ENCODE data around the gene HS6ST3. TPM values are rescaled to one million over a fixed set of nuclear protein-coding genes. Genes with fewer than 3 reads are reported as not detected.

HS6ST3 gene
- total RNA-seq, 1 experiment from 2014 or later = 0.11 TPM

DNA sequence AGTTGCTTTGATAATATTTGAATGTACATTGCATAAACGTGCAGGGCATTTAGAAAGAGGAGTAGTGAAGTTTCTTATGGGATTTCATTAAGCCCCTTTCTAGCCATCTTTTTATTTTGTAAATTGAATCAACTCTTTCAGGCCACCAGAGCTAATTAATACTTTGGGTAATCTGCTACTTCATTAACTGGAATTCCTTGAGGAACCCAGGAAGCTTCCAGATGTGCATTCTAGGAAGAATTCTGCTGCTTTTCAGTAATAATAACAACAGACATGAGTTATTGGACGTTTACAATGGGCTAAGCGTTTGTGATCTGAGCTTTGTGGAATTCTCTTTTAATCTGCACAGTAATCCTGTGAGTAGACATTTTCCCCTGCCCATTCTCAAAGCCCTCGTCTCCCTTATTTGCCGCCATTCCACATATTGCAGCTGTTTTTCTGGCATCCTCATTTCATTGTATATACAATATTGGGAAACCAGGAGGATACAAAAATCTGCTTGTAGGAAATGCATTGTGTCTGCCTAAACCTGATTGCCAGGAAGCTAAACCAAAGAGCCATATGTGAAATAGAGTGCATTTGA lies 103.9 kb downstream of the HS6ST3 start:
- no peak overlapping the region for H3K27ac ChIP-seq (ENCODE audit: low read length)
- ChIA-PET POLR2A (ENCODE audit: unreplicated experiment) (no interaction called here), CTCF (no interaction called here)
- H3K79me2 ChIP-seq (ENCODE audit: low read length) = no peaks in the 10 kb centered on the region
- H3K4me1 ChIP-seq (ENCODE audit: insufficient read depth, low read length) = no peaks in the 10 kb centered on the region
- no peaks in the 10 kb centered on the region for H3K9me3 ChIP-seq (ENCODE audit: low read length)
- no TSS peak for BruUV-seq (replicated peaks)
- H3K27me3 ChIP-seq (ENCODE audit: low read length) = peaks cover 20% of the 10 kb centered on the region
- ATAC-seq = no peak
- H3K9me2 ChIP-seq (replicated peaks; ENCODE audit: low read length) = no peaks in the 10 kb centered on the region
- no peak overlapping the region for H3K4me3 ChIP-seq (ENCODE audit: low read length)
- H3K9ac ChIP-seq (ENCODE audit: low read length) = no peak overlapping the region
- TF ChIP-seq, protein P1, sequence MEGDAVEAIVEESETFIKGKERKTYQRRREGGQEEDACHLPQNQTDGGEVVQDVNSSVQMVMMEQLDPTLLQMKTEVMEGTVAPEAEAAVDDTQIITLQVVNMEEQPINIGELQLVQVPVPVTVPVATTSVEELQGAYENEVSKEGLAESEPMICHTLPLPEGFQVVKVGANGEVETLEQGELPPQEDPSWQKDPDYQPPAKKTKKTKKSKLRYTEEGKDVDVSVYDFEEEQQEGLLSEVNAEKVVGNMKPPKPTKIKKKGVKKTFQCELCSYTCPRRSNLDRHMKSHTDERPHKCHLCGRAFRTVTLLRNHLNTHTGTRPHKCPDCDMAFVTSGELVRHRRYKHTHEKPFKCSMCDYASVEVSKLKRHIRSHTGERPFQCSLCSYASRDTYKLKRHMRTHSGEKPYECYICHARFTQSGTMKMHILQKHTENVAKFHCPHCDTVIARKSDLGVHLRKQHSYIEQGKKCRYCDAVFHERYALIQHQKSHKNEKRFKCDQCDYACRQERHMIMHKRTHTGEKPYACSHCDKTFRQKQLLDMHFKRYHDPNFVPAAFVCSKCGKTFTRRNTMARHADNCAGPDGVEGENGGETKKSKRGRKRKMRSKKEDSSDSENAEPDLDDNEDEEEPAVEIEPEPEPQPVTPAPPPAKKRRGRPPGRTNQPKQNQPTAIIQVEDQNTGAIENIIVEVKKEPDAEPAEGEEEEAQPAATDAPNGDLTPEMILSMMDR (conservative IDR thresholded peaks at IDR 0.05; ENCODE audit: low read depth, low read length) = no peak
- TF ChIP-seq EZH2phosphoT487 (IDR thresholded peaks at IDR 0.05; ENCODE audit: borderline replicate concordance, low read length) (no peak), EZH2 (IDR thresholded peaks at IDR 0.05; ENCODE audit: low read length, unreplicated experiment) (no peak)
- no peaks in the 10 kb centered on the region for H4K20me1 ChIP-seq (ENCODE audit: low read length)
- intact Hi-C loops (cut with micrococcal nuclease) = no loop called here
- no peaks in the 10 kb centered on the region for H3K36me3 ChIP-seq (ENCODE audit: low read depth, low read length)
- no peak for DNase-seq
- H3F3A ChIP-seq (ENCODE audit: low read length, unreplicated experiment) = no peaks in the 10 kb centered on the region
- no peak overlapping the region for H3K4me2 ChIP-seq (ENCODE audit: low read length)
- H2AFZ ChIP-seq (ENCODE audit: low read length) = no peak overlapping the region

DNA sequence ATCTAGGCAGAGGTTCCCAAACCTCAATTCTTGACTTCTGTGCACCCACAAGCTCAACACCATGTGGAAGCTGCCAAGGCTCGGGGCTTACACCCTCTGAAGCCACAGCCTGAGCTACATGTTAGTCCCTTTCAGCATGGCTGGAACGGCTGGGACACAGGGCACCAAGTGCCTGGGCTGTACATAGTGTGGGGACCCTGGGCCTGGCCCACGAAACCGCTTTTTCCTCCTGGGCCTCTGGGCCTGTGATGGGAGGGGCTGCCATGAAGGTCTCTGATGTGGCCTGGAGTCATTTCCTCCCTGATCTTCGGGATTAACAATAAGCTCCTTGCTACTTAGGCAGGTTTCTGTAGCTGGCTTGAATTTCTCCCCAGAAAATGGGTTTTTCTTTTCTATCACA lies 108.1 kb downstream of the HS6ST3 start:
- no peak overlapping the region for H3K4me2 ChIP-seq (ENCODE audit: low read length)
- intact Hi-C loops (cut with micrococcal nuclease) = no loop called here
- no peaks in the 10 kb centered on the region for H4K20me1 ChIP-seq (ENCODE audit: low read length)
- H3K4me1 ChIP-seq (ENCODE audit: insufficient read depth, low read length) = no peaks in the 10 kb centered on the region
- DNase-seq (no peak), ATAC-seq (no peak)
- H2AFZ ChIP-seq (ENCODE audit: low read length) = no peak overlapping the region
- peaks cover 18% of the 10 kb centered on the region for H3K27me3 ChIP-seq (ENCODE audit: low read length)
- no peak overlapping the region for H3K27ac ChIP-seq (ENCODE audit: low read length)
- ChIA-PET POLR2A (ENCODE audit: unreplicated experiment) (no interaction called here), CTCF (no interaction called here)
- H3K4me3 ChIP-seq (ENCODE audit: low read length) = no peak overlapping the region
- no peak overlapping the region for H3K9ac ChIP-seq (ENCODE audit: low read length)
- no peaks in the 10 kb centered on the region for H3K9me3 ChIP-seq (ENCODE audit: low read length)
- no peak for TF ChIP-seq EZH2 (IDR thresholded peaks at IDR 0.05; ENCODE audit: low read length, unreplicated experiment)
- TF ChIP-seq, protein P1 (conservative IDR thresholded peaks at IDR 0.05; ENCODE audit: low read depth, low read length) = no peak
- TF ChIP-seq EZH2phosphoT487 (IDR thresholded peaks at IDR 0.05; ENCODE audit: borderline replicate concordance, low read length) = no peak
- H3K36me3 ChIP-seq (ENCODE audit: low read depth, low read length) = no peaks in the 10 kb centered on the region
- H3K79me2 ChIP-seq (ENCODE audit: low read length) = no peaks in the 10 kb centered on the region
- BruUV-seq (replicated peaks) = no TSS peak
- no peaks in the 10 kb centered on the region for H3K9me2 ChIP-seq (replicated peaks; ENCODE audit: low read length)
- H3F3A ChIP-seq (ENCODE audit: low read length, unreplicated experiment) = no peaks in the 10 kb centered on the region

DNA sequence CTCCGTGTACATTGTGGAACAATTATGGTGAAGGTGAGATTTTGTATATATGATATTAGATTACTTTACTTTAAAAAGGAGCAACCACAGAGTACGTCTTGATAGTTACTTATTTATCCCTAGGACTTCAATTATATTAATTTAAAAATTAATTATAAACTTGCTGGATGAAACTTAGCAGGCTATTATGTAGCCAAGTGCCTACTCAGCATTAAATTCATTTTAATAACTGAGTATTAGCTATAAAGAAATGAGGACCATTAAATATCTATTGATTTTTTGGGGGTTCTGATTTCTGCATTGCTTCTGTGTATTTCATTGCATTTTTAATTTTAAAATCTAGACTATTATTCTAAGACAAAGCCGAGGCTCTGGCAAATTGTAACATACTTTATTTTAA lies 109.4 kb downstream of the HS6ST3 start:
- Histone ChIP-seq H3F3A (ENCODE audit: low read length, unreplicated experiment) (no peaks in the 10 kb centered on the region), H3K4me1 (ENCODE audit: insufficient read depth, low read length) (no peaks in the 10 kb centered on the region), H3K4me2 (ENCODE audit: low read length) (no peak overlapping the region), H3K9me2 (replicated peaks; ENCODE audit: low read length) (no peaks in the 10 kb centered on the region), H3K36me3 (ENCODE audit: low read depth, low read length) (no peaks in the 10 kb centered on the region), H3K27me3 (ENCODE audit: low read length) (peaks cover 12% of the 10 kb centered on the region), H3K27ac (ENCODE audit: low read length) (no peak overlapping the region), H3K9me3 (ENCODE audit: low read length) (no peaks in the 10 kb centered on the region), H3K9ac (ENCODE audit: low read length) (no peak overlapping the region), H2AFZ (ENCODE audit: low read length) (no peak overlapping the region), H4K20me1 (ENCODE audit: low read length) (no peaks in the 10 kb centered on the region), H3K79me2 (ENCODE audit: low read length) (no peaks in the 10 kb centered on the region), H3K4me3 (ENCODE audit: low read length) (no peak overlapping the region)
- no TSS peak for BruUV-seq (replicated peaks)
- intact Hi-C loops (cut with micrococcal nuclease) = no loop called here
- ChIA-PET CTCF (no interaction called here), POLR2A (ENCODE audit: unreplicated experiment) (no interaction called here)
- DNase-seq (no peak), ATAC-seq (no peak)
- TF ChIP-seq, protein P1 (conservative IDR thresholded peaks at IDR 0.05; ENCODE audit: low read depth, low read length) = no peak
- no peak for TF ChIP-seq EZH2 (IDR thresholded peaks at IDR 0.05; ENCODE audit: low read length, unreplicated experiment)
- TF ChIP-seq EZH2phosphoT487 (IDR thresholded peaks at IDR 0.05; ENCODE audit: borderline replicate concordance, low read length) = no peak

Data from PC-3 (cell line).